ENCODE results near the gene GARIN5B.

GARIN5B gene

GRCh38 chr19:55324662-55325061 is 38.4 kb downstream of the GARIN5B start:
- no peak for DNase-seq (ENCODE audit: low read depth)

GRCh38 chr19:55322204-55322885 is 40.7 kb downstream of the GARIN5B start:
- DNase-seq (ENCODE audit: low read depth) = no peak

- DNase-seq (ENCODE audit: low read depth) = no peak
These were observed 41.5 kb downstream of the GARIN5B start for GRCh38 chr19:55321466-55322137.

- DNase-seq (ENCODE audit: low read depth) = no peak
These were observed 42.1 kb downstream of the GARIN5B start for GRCh38 chr19:55320844-55321419.

- no peak for DNase-seq (ENCODE audit: low read depth)
These were observed 43.3 kb downstream of the GARIN5B start for GRCh38 chr19:55319785-55320184.

- no peak for DNase-seq (ENCODE audit: low read depth)
These were observed 46.4 kb downstream of the GARIN5B start for GRCh38 chr19:55316646-55317045.

- no peak for DNase-seq (ENCODE audit: low read depth)
These were observed 47.0 kb downstream of the GARIN5B start for GRCh38 chr19:55315956-55316525.

- DNase-seq (ENCODE audit: low read depth) = no peak
These were observed 48.7 kb downstream of the GARIN5B start for GRCh38 chr19:55314396-55314795.

- no peak for DNase-seq (ENCODE audit: low read depth)
These were observed 50.2 kb downstream of the GARIN5B start for GRCh38 chr19:55312621-55313512.

- no peak for DNase-seq (ENCODE audit: low read depth)
These were observed 51.3 kb downstream of the GARIN5B start for GRCh38 chr19:55311797-55312196.

- no peak for DNase-seq (ENCODE audit: low read depth)
These were observed 51.7 kb downstream of the GARIN5B start for GRCh38 chr19:55311397-55311796.

GRCh38 chr19:55310498-55310897 is 52.6 kb downstream of the GARIN5B start:
- no peak for DNase-seq (ENCODE audit: low read depth)

GRCh38 chr19:55309448-55309847 is 53.6 kb downstream of the GARIN5B start:
- no peak for DNase-seq (ENCODE audit: low read depth)

GRCh38 chr19:55308281-55308680 is 54.8 kb downstream of the GARIN5B start:
- no peak for DNase-seq (ENCODE audit: low read depth)

- no peak for DNase-seq (ENCODE audit: low read depth)
These were observed 56.3 kb downstream of the GARIN5B start for GRCh38 chr19:55306712-55307111.

- DNase-seq (ENCODE audit: low read depth) = no peak
These were observed 57.0 kb downstream of the GARIN5B start for GRCh38 chr19:55305983-55306562.

GRCh38 chr19:55305491-55305890 is 57.6 kb downstream of the GARIN5B start:
- DNase-seq (ENCODE audit: low read depth) = peak; percentile 51

- no peak for DNase-seq (ENCODE audit: low read depth)
These were observed 58.1 kb downstream of the GARIN5B start for GRCh38 chr19:55304980-55305379.

All from T follicular helper cell (primary cell).